COLO668 (cell line): ENCODE measurements around the gene UBXN10.

Experiments used
- DNase-seq: peaks from one replicate; lab custom pipeline; 2025; ENCODE audit not compliant: unreplicated experiment; lab: John Stamatoyannopoulos, UW

UBXN10 gene

GRCh38 chr1:20185834-20186782 lies at the start of gene UBXN10, which contains the start of gene PLA2G2C:
TSS of gene UBXN10 (plus strand) at chr1:20186096. CDS start at chr1:20190562, 4,466 bp downstream.
TSS of gene PLA2G2C (minus strand) at chr1:20186518. CDS start at chr1:20177363, 9,155 bp downstream.
- no peak for DNase-seq

GRCh38 chr1:20136249-20136648 lies 49.6 kb upstream of the UBXN10 start:
- no peak for DNase-seq

GRCh38 chr1:20137055-20137454 lies 48.8 kb upstream of the UBXN10 start:
- DNase-seq, result no peak

- DNase-seq, result no peak
Observed at GRCh38 chr1:20137604-20138003, 48.3 kb upstream of the UBXN10 start.

- no peak for DNase-seq
Observed at GRCh38 chr1:20138346-20138745, 47.5 kb upstream of the UBXN10 start.

- no peak for DNase-seq
Observed at GRCh38 chr1:20138961-20139550, 46.8 kb upstream of the UBXN10 start, which contains the start of gene PLA2G2F. TSS of gene PLA2G2F (plus strand) at chr1:20139323. CDS start at chr1:20139428, 105 bp downstream.

- no peak for DNase-seq
Observed at GRCh38 chr1:20139776-20140612, 45.9 kb upstream of the UBXN10 start.

- no peak for DNase-seq
Observed at GRCh38 chr1:20141001-20141400, 44.9 kb upstream of the UBXN10 start.

GRCh38 chr1:20141466-20141865 lies 44.4 kb upstream of the UBXN10 start:
- no peak for DNase-seq

- DNase-seq, result no peak
Observed at GRCh38 chr1:20142001-20142710, 43.7 kb upstream of the UBXN10 start.

- DNase-seq, result no peak
Observed at GRCh38 chr1:20143318-20143717, 42.6 kb upstream of the UBXN10 start.

- no peak for DNase-seq
Observed at GRCh38 chr1:20143734-20144565, 41.9 kb upstream of the UBXN10 start.

- DNase-seq, result no peak
Observed at GRCh38 chr1:20147846-20148570, 37.9 kb upstream of the UBXN10 start.

GRCh38 chr1:20148571-20149500 lies 37.1 kb upstream of the UBXN10 start:
- no peak for DNase-seq

- DNase-seq, result no peak
Observed at GRCh38 chr1:20149601-20150325, 36.1 kb upstream of the UBXN10 start.

GRCh38 chr1:20150326-20150705 lies 35.6 kb upstream of the UBXN10 start:
- DNase-seq, result no peak

- no peak for DNase-seq
Observed at GRCh38 chr1:20150969-20151368, 34.9 kb upstream of the UBXN10 start.
